Body of pancreas (tissue), 4 donors: ENCODE results near the gene FBXO38. TPM values are rescaled to one million over a fixed set of nuclear protein-coding genes. Genes with fewer than 3 reads are reported as not detected.

ENCODE experiments used
- ATAC-seq: fragments of 150-250 bp; one replicate; pipeline ENCODE4 v1.9.1; 2016
- DNase-seq, 4 donors: peaks; one replicate each; pipeline ENCODE4 v3.0.0-alpha.2; 2019
- H3K27ac ChIP-seq, 4 donors: fragments of 200-600 bp; sonication (generic); 1 replicate in 3 of 4; 2 replicates in 1 of 4; pipeline versions ENCODE4 v1.5.1 to v1.6.1; 2016 to 2019; ENCODE audit warnings: mild to moderate bottlenecking in 1 of 4, mixed read lengths in 1 of 4, moderate library complexity in 1 of 4
- H3K27me3 ChIP-seq, 2 donors: fragments of 200-600 bp; sonication (generic); one replicate each; pipeline ENCODE4 v1.6.0; 2016; ENCODE audit warnings: mild to moderate bottlenecking in 1 of 2
- H3K36me3 ChIP-seq, 2 donors: fragments of 200-600 bp; sonication (generic); replicated peaks in 1 of 2; 2 replicates each; pipeline ENCODE4 v1.5.1; 2016; ENCODE audit warnings: low read depth in 2 of 2; ENCODE audit not compliant: insufficient read depth in 1 of 2
- H3K4me1 ChIP-seq: fragments of 200-600 bp; sonication (generic); one replicate; pipeline ENCODE4 v1.6.0; 2016
- H3K4me3 ChIP-seq, 2 donors: fragments of 200-600 bp; sonication (generic); 1 replicate in 1 of 2; 2 replicates in 1 of 2; pipeline ENCODE4 v1.5.1; 2016 to 2019
- H3K9me3 ChIP-seq, 3 donors: fragments of 200-600 bp; sonication (generic); 1 replicate in 2 of 3; 2 replicates in 1 of 3; pipeline ENCODE4 v1.5.1; 2016
- POLR2A ChIP-seq, 3 donors: fragments of 450-650 bp; IDR thresholded peaks; one replicate each; pipeline ENCODE4 v1.6.1; 2016; ENCODE audit warnings: antibody characterized with exemption in 3 of 3, mild to moderate bottlenecking in 2 of 3
- WGBS, 2 donors: methylation state at CpG; one replicate each; pipeline ENCODE4 v1.1.5; 2017; 5-methylcytosine and 5-hydroxymethylcytosine counted together
- intact Hi-C: fragments of 100-400 bp; cut with DNase I; formaldehyde crosslinking; loops from one replicate; pipeline ENCODE4 v1.15.1; 2023
- total RNA-seq, 2 donors: library from RNA; depleted of rRNA; stranded (reverse); fragments of >200 nt; gene quantifications; one replicate each; pipeline ENCODE4 v1.1.0, GENCODE V29; 2016
- TF ChIP-seq, protein P1 (sequence below), 7 experiments: fragments of 450-650 bp in 4 of 7; fragments of 200-600 bp in 3 of 7; sonication (generic) in 3 of 7; IDR thresholded peaks; one replicate each; pipeline ENCODE4 v1.5.1; 2016 to 2019; ENCODE audit warnings: antibody characterized with exemption in 7 of 7

The FBXO38 gene
- total RNA-seq, 2 donors from 2014 or later: 37.9 to 45.7 TPM

DNA sequence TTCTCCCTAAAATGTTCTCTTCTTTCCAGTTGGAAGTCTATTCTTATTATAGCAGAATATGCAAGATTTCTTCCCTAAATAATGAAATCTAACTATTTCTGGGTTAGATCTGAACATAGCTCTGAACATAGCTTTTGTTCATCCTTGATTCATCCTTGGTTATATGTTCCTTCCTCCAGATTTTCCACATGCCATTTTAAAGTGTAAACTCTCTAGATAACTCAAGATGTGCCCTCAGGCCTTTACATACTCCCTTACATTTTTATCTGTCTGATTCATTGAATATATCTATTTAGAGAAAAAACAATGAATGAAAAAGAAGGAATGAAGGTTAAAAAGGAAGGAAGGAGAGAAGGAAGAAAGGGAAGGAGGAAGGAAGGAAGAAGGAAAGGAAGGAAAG lies 100.9 kb downstream of the FBXO38 start:
- Histone ChIP-seq H3K27ac (no peak overlapping the region), H3K4me3 (no peak overlapping the region), H3K36me3 (no peaks in the 10 kb centered on the region), H3K9me3 (no peaks in the 10 kb centered on the region), H3K4me1 (no peaks in the 10 kb centered on the region), H3K27me3 (no peaks in the 10 kb centered on the region)
- DNase-seq: no peak
- intact Hi-C loops: no loop called here
- ATAC-seq: no peak
- TF ChIP-seq, protein P1, sequence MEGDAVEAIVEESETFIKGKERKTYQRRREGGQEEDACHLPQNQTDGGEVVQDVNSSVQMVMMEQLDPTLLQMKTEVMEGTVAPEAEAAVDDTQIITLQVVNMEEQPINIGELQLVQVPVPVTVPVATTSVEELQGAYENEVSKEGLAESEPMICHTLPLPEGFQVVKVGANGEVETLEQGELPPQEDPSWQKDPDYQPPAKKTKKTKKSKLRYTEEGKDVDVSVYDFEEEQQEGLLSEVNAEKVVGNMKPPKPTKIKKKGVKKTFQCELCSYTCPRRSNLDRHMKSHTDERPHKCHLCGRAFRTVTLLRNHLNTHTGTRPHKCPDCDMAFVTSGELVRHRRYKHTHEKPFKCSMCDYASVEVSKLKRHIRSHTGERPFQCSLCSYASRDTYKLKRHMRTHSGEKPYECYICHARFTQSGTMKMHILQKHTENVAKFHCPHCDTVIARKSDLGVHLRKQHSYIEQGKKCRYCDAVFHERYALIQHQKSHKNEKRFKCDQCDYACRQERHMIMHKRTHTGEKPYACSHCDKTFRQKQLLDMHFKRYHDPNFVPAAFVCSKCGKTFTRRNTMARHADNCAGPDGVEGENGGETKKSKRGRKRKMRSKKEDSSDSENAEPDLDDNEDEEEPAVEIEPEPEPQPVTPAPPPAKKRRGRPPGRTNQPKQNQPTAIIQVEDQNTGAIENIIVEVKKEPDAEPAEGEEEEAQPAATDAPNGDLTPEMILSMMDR (IDR thresholded peaks at IDR 0.05): no peak
- no peak for TF ChIP-seq POLR2A (IDR thresholded peaks at IDR 0.05)

DNA sequence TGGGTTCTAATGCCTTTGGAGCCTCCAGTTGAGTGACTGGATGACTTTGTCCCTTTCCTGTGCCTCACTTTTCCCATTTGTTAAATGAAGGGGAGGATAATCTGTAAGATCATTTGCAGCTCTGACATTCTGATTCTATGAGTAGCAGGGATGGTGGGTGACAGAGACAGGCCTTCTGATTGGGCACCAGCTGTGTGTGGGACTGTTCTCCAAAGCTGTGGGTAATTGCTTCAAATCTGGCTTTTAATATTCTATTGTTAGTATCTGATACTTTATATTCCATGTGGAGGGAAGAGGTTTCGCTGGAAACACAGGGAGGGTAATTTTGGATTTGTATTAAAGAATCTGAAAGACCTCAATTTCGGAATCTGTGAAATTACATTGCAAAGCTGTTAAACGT lies 102.7 kb downstream of the FBXO38 start:
- Histone ChIP-seq H3K36me3 (no peaks in the 10 kb centered on the region), H3K9me3 (no peaks in the 10 kb centered on the region), H3K4me3 (no peak overlapping the region), H3K27ac (no peak overlapping the region), H3K4me1 (no peaks in the 10 kb centered on the region), H3K27me3 (no peaks in the 10 kb centered on the region)
- no peak for DNase-seq
- intact Hi-C loops: no loop called here
- no peak for ATAC-seq
- WGBS, 2 donors: 74 to 85% methylated on average over 3 of the region's 3 CpGs
- TF ChIP-seq, protein P1 (IDR thresholded peaks at IDR 0.05): no peak
- no peak for TF ChIP-seq POLR2A (IDR thresholded peaks at IDR 0.05)

DNA sequence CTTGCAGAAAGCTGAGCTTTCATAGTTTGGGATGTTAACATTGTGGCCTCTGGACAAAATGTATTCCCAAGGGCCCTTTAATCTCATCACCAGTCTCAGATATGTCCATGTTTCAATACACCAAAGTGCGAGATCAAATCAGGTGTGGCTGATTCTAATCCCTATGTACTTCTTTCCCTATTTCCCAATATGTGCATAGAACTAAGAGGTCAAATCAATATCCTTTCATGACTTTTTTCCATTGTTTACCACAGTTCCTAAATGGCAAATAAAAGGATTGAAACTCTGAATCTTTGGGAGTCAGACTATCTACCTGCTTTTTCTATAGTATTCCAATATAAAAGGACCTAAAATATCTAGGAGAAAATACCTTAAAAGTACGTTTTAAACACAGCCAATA lies 105.0 kb downstream of the FBXO38 start:
- 50 to 60% methylated on average over 2 of the region's 2 CpGs for WGBS, 2 donors
- H3K4me3 ChIP-seq: no peak overlapping the region
- ATAC-seq: no peak
- intact Hi-C loops: no loop called here
- no peak overlapping the region for H3K27ac ChIP-seq
- H3K27me3 ChIP-seq: no peaks in the 10 kb centered on the region
- no peaks in the 10 kb centered on the region for H3K4me1 ChIP-seq
- DNase-seq: no peak
- TF ChIP-seq, protein P1 (IDR thresholded peaks at IDR 0.05): no peak
- TF ChIP-seq POLR2A (IDR thresholded peaks at IDR 0.05): no peak
- no peaks in the 10 kb centered on the region for H3K9me3 ChIP-seq
- no peaks in the 10 kb centered on the region for H3K36me3 ChIP-seq

DNA sequence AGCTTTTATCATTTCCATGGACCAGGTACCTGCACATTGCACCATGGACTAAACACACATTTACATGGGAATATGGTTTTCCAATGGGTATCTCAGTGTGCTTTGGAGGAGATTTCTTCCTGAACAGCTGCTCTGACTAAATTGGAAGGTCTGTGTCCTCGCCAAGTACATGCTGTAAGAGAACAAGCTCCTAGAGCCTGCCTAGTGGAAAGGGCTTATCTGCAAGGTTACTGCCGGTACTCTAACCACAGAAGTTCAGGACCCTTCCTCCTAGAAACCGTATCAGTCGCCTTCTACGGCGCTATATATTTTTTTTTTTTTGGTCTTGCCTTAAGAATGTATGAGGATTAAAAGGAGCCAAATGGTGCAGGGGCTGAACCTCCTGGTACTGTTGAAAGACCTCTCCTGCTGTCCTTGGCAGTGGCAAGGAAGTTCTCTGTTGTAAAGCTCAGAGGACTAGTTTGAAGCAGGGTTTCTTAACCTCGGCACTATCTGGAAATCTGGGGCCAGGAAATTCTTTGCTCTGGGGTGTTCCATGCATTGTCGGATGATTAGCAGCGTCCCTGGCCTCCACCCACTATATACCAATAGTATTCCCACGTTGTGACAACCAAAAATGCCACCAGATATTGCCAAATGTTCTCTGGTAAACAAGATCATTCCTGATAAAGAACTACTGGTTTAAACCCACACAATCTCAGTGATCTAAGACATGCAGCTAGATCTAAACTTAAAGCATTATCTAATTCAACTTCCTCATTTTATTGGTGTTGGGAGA lies 107.4 kb downstream of the FBXO38 start:
- no peaks in the 10 kb centered on the region for H3K36me3 ChIP-seq
- TF ChIP-seq, protein P1 (IDR thresholded peaks at IDR 0.05): no peak
- no peak for TF ChIP-seq POLR2A (IDR thresholded peaks at IDR 0.05)
- no peak overlapping the region for H3K27ac ChIP-seq
- H3K27me3 ChIP-seq: no peaks in the 10 kb centered on the region
- no peak overlapping the region for H3K4me3 ChIP-seq
- no peaks in the 10 kb centered on the region for H3K9me3 ChIP-seq
- no peak for DNase-seq
- ATAC-seq: no peak
- H3K4me1 ChIP-seq: no peaks in the 10 kb centered on the region
- 50 to 71% methylated on average over 10 of the region's 10 CpGs for WGBS, 2 donors
- intact Hi-C loops: no loop called here

DNA sequence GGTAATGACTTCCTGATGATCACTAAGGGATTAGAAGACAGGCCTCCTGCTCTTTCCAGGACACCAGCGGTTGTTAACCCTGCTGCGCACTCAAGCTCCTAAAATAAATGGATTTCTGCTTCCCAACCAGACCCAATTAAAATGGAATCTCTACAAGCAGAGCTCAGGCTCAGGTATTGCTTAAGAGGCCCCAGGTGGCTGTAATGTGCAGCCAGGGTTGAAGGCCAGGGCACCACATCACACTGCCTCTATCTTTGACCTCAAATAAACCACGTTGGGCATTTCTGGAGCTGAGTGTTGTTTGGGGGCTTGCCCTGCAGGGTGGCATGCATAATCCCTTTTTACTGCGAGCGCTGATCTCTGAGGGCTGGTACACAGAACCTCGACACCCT lies 108.0 kb downstream of the FBXO38 start:
- H3K4me3 ChIP-seq: no peak overlapping the region
- no peak for ATAC-seq
- no peak for DNase-seq
- H3K27ac ChIP-seq: no peak overlapping the region
- H3K27me3 ChIP-seq: no peaks in the 10 kb centered on the region
- no peaks in the 10 kb centered on the region for H3K36me3 ChIP-seq
- 74 to 78% methylated on average over 6 of the region's 6 CpGs for WGBS, 2 donors
- intact Hi-C loops: no loop called here
- H3K4me1 ChIP-seq: no peaks in the 10 kb centered on the region
- TF ChIP-seq, protein P1 (IDR thresholded peaks at IDR 0.05): no peak
- TF ChIP-seq POLR2A (IDR thresholded peaks at IDR 0.05): no peak
- H3K9me3 ChIP-seq: no peaks in the 10 kb centered on the region
